ENCODE data around the gene ZNF865.
"Not testable (repeated sequence)": the region's sequence is repeated elsewhere in the genome, so short reads cannot be mapped to it uniquely, and the experiment has no call there.

- not testable (repeated sequence) for TF ChIP-seq EZH2 (IDR thresholded peaks at IDR 0.05; ENCODE audit: low read length); CTCF (optimal IDR thresholded peaks at IDR 0.05 in 1 of 3, IDR thresholded peaks at IDR 0.05 in 1 of 3, conservative IDR thresholded peaks at IDR 0.05 in 1 of 3; ENCODE audit: extremely low read depth in 1 of 3, insufficient read depth in 2 of 3, low read length in 3 of 3)
Observed at GRCh38 chr19:55573929-55574328, 31.5 kb upstream of the ZNF865 start.
